H1 (cell line): Measurements from ENCODE around the gene CHST11. TPM values are rescaled to one million over a fixed set of nuclear protein-coding genes. Genes with fewer than 3 reads are reported as not detected.

Source experiments
- KDM4A ChIP-seq: IDR thresholded peaks from one replicate; pipeline ENCODE4 v1.7.1; 2012; ENCODE audit warnings: low read depth, mild to moderate bottlenecking, moderate library complexity, low read length, inconsistent platforms; ENCODE audit not compliant: severe bottlenecking
- PHF8 ChIP-seq: fragments of 200-600 bp; sonication (generic); conservative IDR thresholded peaks from 2 replicates; pipeline ENCODE4 v1.7.1; 2012; ENCODE audit warnings: low read depth, mild to moderate bottlenecking, inconsistent platforms, low read length, moderate library complexity
- POU5F1 ChIP-seq: IDR thresholded peaks from 2 replicates; pipeline ENCODE4 v1.6.1; 2011; ENCODE audit warnings: low read depth, mild to moderate bottlenecking, low read length, moderate library complexity
- RAD21 ChIP-seq, 2 experiments: IDR thresholded peaks in 1 of 2; conservative IDR thresholded peaks in 1 of 2; 2 replicates each; pipeline ENCODE4 v1.6.1; 2011; ENCODE audit warnings: low read depth in 2 of 2, low read length in 2 of 2, improper control_type of control experiment in 1 of 2, inconsistent platforms in 1 of 2, mild to moderate bottlenecking in 1 of 2, moderate library complexity in 1 of 2
- TCF12 ChIP-seq: IDR thresholded peaks from 2 replicates; pipeline ENCODE4 v1.6.1; 2011; ENCODE audit warnings: low read depth, mild to moderate bottlenecking, low read length
- polyA plus RNA-seq, 7 experiments: library from polyadenylated mRNA; depleted of rRNA in 3 of 7; stranded (reverse) in 5 of 7; unstranded in 2 of 7; fragments of >200 nt in 5 of 7; fragments of 200-250 nt in 2 of 7; gene quantifications; 1 replicate in 5 of 7; 2 replicates in 1 of 7; 4 replicates in 1 of 7; pipeline versions ENCODE4 v1.2.1 to v1.2.3, GENCODE V29; 2011 to 2013; ENCODE audit warnings: missing spikeins in 2 of 7, mixed read lengths in 2 of 7
- total RNA-seq: library from RNA; stranded (reverse); fragmentation: NEBNext Ultra II Directional; extraction: Animal tissue kit (Norgen Biotek cat#: 25700); gene quantifications from 2 replicates; pipeline ENCODE4 v1.2.1, GENCODE V29; 2021
- TF ChIP-seq, protein P1 (sequence below): fragments of 300-600 bp; sonication (generic); IDR thresholded peaks from 2 replicates; pipeline ENCODE4 v1.7.1; 2012; ENCODE audit warnings: low read length, moderate library complexity, mild to moderate bottlenecking, inconsistent platforms; ENCODE audit not compliant: insufficient replicate concordance

CHST11 gene
- total and polyA plus RNA-seq, 2 of the 8 experiments (the other 6 are each of a cell fraction or from before 2014, with no cell fraction given), result 14.4 to 20.8 TPM

DNA sequence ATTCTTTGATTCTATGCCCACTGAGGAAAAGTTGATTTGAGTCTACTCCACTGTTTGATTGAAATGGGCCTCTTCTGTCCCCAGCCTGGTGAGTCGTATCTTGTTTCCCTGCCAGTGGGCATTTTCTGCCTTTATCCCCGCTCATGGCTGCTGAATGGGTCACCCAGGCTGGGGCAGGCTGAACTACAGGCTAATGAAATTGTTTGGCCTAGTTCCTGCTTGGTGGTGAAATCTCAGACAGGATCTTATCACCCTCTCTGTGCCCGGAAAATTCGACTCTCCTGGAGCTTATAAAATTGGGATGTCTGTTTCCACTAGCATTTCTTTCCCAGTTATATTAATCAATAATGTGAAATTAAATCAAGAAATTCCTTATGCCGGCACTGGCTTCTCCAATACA is 65.0 kb downstream of the CHST11 start (continued):
- TF ChIP-seq PHF8, result no peak
- no peak for TF ChIP-seq TCF12
- no peak for TF ChIP-seq KDM4A
- TF ChIP-seq RAD21 (IDR thresholded peaks at IDR 0.05 in 1 of 2, conservative IDR thresholded peaks at IDR 0.05 in 1 of 2; ENCODE audit: low read depth in 2 of 2, low read length in 2 of 2), result no peak
- TF ChIP-seq, protein P1, sequence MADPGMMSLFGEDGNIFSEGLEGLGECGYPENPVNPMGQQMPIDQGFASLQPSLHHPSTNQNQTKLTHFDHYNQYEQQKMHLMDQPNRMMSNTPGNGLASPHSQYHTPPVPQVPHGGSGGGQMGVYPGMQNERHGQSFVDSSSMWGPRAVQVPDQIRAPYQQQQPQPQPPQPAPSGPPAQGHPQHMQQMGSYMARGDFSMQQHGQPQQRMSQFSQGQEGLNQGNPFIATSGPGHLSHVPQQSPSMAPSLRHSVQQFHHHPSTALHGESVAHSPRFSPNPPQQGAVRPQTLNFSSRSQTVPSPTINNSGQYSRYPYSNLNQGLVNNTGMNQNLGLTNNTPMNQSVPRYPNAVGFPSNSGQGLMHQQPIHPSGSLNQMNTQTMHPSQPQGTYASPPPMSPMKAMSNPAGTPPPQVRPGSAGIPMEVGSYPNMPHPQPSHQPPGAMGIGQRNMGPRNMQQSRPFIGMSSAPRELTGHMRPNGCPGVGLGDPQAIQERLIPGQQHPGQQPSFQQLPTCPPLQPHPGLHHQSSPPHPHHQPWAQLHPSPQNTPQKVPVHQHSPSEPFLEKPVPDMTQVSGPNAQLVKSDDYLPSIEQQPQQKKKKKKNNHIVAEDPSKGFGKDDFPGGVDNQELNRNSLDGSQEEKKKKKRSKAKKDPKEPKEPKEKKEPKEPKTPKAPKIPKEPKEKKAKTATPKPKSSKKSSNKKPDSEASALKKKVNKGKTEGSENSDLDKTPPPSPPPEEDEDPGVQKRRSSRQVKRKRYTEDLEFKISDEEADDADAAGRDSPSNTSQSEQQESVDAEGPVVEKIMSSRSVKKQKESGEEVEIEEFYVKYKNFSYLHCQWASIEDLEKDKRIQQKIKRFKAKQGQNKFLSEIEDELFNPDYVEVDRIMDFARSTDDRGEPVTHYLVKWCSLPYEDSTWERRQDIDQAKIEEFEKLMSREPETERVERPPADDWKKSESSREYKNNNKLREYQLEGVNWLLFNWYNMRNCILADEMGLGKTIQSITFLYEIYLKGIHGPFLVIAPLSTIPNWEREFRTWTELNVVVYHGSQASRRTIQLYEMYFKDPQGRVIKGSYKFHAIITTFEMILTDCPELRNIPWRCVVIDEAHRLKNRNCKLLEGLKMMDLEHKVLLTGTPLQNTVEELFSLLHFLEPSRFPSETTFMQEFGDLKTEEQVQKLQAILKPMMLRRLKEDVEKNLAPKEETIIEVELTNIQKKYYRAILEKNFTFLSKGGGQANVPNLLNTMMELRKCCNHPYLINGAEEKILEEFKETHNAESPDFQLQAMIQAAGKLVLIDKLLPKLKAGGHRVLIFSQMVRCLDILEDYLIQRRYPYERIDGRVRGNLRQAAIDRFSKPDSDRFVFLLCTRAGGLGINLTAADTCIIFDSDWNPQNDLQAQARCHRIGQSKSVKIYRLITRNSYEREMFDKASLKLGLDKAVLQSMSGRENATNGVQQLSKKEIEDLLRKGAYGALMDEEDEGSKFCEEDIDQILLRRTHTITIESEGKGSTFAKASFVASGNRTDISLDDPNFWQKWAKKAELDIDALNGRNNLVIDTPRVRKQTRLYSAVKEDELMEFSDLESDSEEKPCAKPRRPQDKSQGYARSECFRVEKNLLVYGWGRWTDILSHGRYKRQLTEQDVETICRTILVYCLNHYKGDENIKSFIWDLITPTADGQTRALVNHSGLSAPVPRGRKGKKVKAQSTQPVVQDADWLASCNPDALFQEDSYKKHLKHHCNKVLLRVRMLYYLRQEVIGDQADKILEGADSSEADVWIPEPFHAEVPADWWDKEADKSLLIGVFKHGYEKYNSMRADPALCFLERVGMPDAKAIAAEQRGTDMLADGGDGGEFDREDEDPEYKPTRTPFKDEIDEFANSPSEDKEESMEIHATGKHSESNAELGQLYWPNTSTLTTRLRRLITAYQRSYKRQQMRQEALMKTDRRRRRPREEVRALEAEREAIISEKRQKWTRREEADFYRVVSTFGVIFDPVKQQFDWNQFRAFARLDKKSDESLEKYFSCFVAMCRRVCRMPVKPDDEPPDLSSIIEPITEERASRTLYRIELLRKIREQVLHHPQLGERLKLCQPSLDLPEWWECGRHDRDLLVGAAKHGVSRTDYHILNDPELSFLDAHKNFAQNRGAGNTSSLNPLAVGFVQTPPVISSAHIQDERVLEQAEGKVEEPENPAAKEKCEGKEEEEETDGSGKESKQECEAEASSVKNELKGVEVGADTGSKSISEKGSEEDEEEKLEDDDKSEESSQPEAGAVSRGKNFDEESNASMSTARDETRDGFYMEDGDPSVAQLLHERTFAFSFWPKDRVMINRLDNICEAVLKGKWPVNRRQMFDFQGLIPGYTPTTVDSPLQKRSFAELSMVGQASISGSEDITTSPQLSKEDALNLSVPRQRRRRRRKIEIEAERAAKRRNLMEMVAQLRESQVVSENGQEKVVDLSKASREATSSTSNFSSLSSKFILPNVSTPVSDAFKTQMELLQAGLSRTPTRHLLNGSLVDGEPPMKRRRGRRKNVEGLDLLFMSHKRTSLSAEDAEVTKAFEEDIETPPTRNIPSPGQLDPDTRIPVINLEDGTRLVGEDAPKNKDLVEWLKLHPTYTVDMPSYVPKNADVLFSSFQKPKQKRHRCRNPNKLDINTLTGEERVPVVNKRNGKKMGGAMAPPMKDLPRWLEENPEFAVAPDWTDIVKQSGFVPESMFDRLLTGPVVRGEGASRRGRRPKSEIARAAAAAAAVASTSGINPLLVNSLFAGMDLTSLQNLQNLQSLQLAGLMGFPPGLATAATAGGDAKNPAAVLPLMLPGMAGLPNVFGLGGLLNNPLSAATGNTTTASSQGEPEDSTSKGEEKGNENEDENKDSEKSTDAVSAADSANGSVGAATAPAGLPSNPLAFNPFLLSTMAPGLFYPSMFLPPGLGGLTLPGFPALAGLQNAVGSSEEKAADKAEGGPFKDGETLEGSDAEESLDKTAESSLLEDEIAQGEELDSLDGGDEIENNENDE, result no peak
- TF ChIP-seq POU5F1, result no peak
- TF ChIP-seq, all 59 proteins: peak for 0
